Activated T-helper 1 cell treated with anti-CD3 and anti-CD28 coated beads, Interleukin-2, amount 50 U/mL, for 16 hours (primary cell): ENCODE measurements around the gene TNNT3.
"Not testable (repeated sequence)": the region's sequence is repeated elsewhere in the genome, so short reads cannot be mapped to it uniquely, and the experiment has no call there.

Experiments
- DNase-seq, 2 donors: peaks; one replicate each; pipeline ENCODE4 v3.0.0-alpha.2; 2020; ENCODE audit warnings: low read depth in 1 of 2, low spot score in 1 of 2

Gene TNNT3

GRCh38 chr11:1933416-1934334, 14.2 kb downstream of the TNNT3 start:
- DNase-seq = no peak

- no peak for DNase-seq
Observed at GRCh38 chr11:1934335-1935155, 15.0 kb downstream of the TNNT3 start.

GRCh38 chr11:1935156-1936071, 15.9 kb downstream of the TNNT3 start:
- DNase-seq = peak in 1 of 2 donors; percentile 2

- DNase-seq = no peak
Observed at GRCh38 chr11:1936072-1936780, 16.7 kb downstream of the TNNT3 start.

- no peak for DNase-seq
Observed at GRCh38 chr11:1936781-1937615, 17.5 kb downstream of the TNNT3 start.

- no peak for DNase-seq
Observed at GRCh38 chr11:1937616-1938342, 18.3 kb downstream of the TNNT3 start.

GRCh38 chr11:1938343-1939005, 19.0 kb downstream of the TNNT3 start:
- DNase-seq = no peak

- DNase-seq = peak in 1 of 2 donors; percentile 2
Observed at GRCh38 chr11:1939006-1939625, 19.6 kb downstream of the TNNT3 start.

GRCh38 chr11:1939788-1940187, 20.3 kb downstream of the TNNT3 start:
- not testable (repeated sequence) for DNase-seq

GRCh38 chr11:1942558-1943260, 23.2 kb downstream of the TNNT3 start:
- no peak for DNase-seq

- DNase-seq = no peak
Observed at GRCh38 chr11:1943576-1943975, 24.1 kb downstream of the TNNT3 start.

- DNase-seq = no peak
Observed at GRCh38 chr11:1943977-1944376, 24.5 kb downstream of the TNNT3 start.

- DNase-seq = no peak
Observed at GRCh38 chr11:1946812-1947484, 27.4 kb downstream of the TNNT3 start, which contains the start of gene MRPL23. MRPL23 (plus strand) TSS chr11:1947332; CDS start chr11:1947363, 31 bp downstream.

- no peak for DNase-seq
Observed at GRCh38 chr11:1947592-1948237, 28.2 kb downstream of the TNNT3 start.

- no peak for DNase-seq
Observed at GRCh38 chr11:1948389-1948788, 28.9 kb downstream of the TNNT3 start.

- DNase-seq = no peak
Observed at GRCh38 chr11:1949302-1949701, 29.8 kb downstream of the TNNT3 start.
